Lung (tissue), 12 donors: ENCODE results near the gene LSM10. TPM values are rescaled to one million over a fixed set of nuclear protein-coding genes. Genes with fewer than 3 reads are reported as not detected.

Experiments
- ATAC-seq: fragments of 200-7000 bp; cut with Tn5 transposase; one replicate; pipeline ENCODE4 v1.9.1; 2020; ENCODE audit warnings: moderate number of reproducible peaks; ENCODE audit not compliant: insufficient read depth, low FRiP score
- DNase-seq, 3 donors: peaks; one replicate each; pipeline ENCODE4 v3.0.0-alpha.2; 2013 to 2017
- H3K27ac ChIP-seq, 2 donors: one replicate each; pipeline ENCODE4 v1.5.1; 2013; ENCODE audit warnings: mild to moderate bottlenecking in 2 of 2, moderate library complexity in 2 of 2, control low read depth in 1 of 2, inconsistent platforms in 1 of 2, low read depth in 1 of 2, low read length in 1 of 2
- H3K27me3 ChIP-seq, 3 donors: one replicate each; pipeline ENCODE4 v1.5.1; 2013; ENCODE audit warnings: low read length in 2 of 3; ENCODE audit not compliant: control insufficient read depth in 3 of 3, insufficient read depth in 3 of 3
- H3K36me3 ChIP-seq, 4 donors: one replicate each; pipeline ENCODE4 v1.5.1; 2013; ENCODE audit warnings: low read length in 4 of 4, mild to moderate bottlenecking in 1 of 4, moderate library complexity in 1 of 4; ENCODE audit not compliant: control insufficient read depth in 4 of 4, insufficient read depth in 4 of 4
- H3K4me1 ChIP-seq, 5 donors: one replicate each; pipeline ENCODE4 v1.5.1; 2013; ENCODE audit warnings: low read length in 5 of 5, mild to moderate bottlenecking in 2 of 5, moderate library complexity in 1 of 5; ENCODE audit not compliant: control insufficient read depth in 5 of 5, insufficient read depth in 5 of 5
- H3K4me3 ChIP-seq: one replicate; pipeline ENCODE4 v1.5.1; 2013; ENCODE audit warnings: mild to moderate bottlenecking, control low read depth, moderate library complexity
- H3K9ac ChIP-seq, 2 donors: one replicate each; pipeline ENCODE4 v1.5.1; 2013; ENCODE audit warnings: low read length in 2 of 2, control low read depth in 1 of 2; ENCODE audit not compliant: insufficient read depth in 1 of 2
- H3K9me3 ChIP-seq, 4 donors: one replicate each; pipeline ENCODE4 v1.5.1; 2013; ENCODE audit warnings: low read length in 3 of 4, mild to moderate bottlenecking in 1 of 4, moderate library complexity in 1 of 4; ENCODE audit not compliant: control insufficient read depth in 4 of 4, insufficient read depth in 3 of 4
- WGBS, 2 donors: extraction: QIAGEN DNeasy Blood & Tissue Kit; methylation state at CpG; one replicate each; pipeline ENCODE4 v1.1.7; 2013; 5-methylcytosine and 5-hydroxymethylcytosine counted together
- polyA plus RNA-seq, 2 donors: library from polyadenylated mRNA; stranded (reverse); fragments of 200-250 nt; gene quantifications; one replicate each; pipeline ENCODE4 v1.2.1, GENCODE V29; 2013
- total RNA-seq, 2 donors: library from RNA; depleted of rRNA in 1 of 2; stranded (reverse); fragments of >200 nt in 1 of 2; gene quantifications; one replicate each; pipeline ENCODE4 v1.2.1, GENCODE V29; 2014 to 2021
- TF ChIP-seq, protein P1 (sequence below): IDR thresholded peaks from 2 replicates; pipeline ENCODE4 v1.5.1; 2012; ENCODE audit warnings: mild to moderate bottlenecking; ENCODE audit errors: control extremely low read depth, extremely low read depth
- donor health status: control.
- donor health status: control.
- donor health status: Bipolar disorder and iron deficiency.
- donor health status: healthy.
- donor health status: DM: yes; HTN: yes; CAD: no.

Gene LSM10
- total and polyA plus RNA-seq, 4 donors: 10.7 to 70.6 (median 44.8) TPM

DNA sequence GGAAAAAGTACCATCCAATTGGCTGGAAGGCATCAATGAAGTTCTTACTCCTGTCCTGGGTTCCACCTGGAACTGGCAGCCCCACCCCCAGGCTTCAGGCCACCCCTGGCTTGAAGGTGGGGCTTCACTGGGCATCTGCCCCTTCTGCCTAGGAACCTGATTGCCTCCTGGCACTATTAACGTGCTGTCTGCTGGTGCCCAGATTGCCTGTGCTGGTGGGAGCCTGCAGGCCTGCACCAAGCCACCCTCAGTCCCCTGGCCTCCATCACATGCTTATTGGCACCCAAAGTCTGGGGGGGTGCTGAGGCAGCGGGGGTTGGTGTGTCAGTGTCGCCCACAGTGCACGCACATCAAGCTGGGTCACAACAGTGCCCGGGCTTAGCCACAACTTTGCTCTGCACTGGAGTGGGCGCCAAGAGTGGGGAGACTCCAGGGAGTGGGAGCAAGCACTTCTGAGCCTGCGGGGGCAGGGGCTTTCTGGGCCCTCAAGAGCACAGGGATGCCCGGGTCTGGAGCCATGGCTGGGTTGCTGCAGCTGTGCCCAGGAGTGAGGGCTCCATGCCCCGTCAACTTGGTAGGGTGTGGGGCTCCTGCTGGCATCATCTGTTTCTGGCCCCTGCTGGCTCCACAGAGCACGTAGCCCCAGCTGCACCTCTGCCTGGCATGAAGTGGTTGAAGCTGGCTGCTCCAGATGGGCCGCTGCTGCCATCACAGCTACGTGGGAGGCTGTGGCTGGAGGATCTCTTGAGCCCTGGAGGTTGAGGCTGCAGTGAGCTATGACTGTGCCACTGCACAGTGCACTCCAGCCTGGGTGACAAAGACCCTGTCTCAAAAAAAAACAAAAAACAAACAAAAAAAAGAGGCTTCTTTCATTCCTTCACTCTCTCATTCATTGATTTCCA is 4.1 kb upstream of the LSM10 start:
- H3K9ac ChIP-seq: no peak overlapping the region
- peaks cover 0 to 9% (median 3%) of the 10 kb centered on the region in 5 donors for H3K4me1 ChIP-seq
- H3K36me3 ChIP-seq: no peaks in the 10 kb centered on the region
- no peaks in the 10 kb centered on the region for H3K27me3 ChIP-seq
- H3K4me3 ChIP-seq: no peak overlapping the region
- WGBS, 2 donors: 89 to 96% methylated on average over 12 of the region's 12 CpGs
- DNase-seq (no peak), ATAC-seq (no peak)
- TF ChIP-seq, protein P1, sequence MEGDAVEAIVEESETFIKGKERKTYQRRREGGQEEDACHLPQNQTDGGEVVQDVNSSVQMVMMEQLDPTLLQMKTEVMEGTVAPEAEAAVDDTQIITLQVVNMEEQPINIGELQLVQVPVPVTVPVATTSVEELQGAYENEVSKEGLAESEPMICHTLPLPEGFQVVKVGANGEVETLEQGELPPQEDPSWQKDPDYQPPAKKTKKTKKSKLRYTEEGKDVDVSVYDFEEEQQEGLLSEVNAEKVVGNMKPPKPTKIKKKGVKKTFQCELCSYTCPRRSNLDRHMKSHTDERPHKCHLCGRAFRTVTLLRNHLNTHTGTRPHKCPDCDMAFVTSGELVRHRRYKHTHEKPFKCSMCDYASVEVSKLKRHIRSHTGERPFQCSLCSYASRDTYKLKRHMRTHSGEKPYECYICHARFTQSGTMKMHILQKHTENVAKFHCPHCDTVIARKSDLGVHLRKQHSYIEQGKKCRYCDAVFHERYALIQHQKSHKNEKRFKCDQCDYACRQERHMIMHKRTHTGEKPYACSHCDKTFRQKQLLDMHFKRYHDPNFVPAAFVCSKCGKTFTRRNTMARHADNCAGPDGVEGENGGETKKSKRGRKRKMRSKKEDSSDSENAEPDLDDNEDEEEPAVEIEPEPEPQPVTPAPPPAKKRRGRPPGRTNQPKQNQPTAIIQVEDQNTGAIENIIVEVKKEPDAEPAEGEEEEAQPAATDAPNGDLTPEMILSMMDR: no peak
- H3K27ac ChIP-seq: peak overlapping the region in 1 of 2 donors; percentile 76
- no peaks in the 10 kb centered on the region for H3K9me3 ChIP-seq

DNA sequence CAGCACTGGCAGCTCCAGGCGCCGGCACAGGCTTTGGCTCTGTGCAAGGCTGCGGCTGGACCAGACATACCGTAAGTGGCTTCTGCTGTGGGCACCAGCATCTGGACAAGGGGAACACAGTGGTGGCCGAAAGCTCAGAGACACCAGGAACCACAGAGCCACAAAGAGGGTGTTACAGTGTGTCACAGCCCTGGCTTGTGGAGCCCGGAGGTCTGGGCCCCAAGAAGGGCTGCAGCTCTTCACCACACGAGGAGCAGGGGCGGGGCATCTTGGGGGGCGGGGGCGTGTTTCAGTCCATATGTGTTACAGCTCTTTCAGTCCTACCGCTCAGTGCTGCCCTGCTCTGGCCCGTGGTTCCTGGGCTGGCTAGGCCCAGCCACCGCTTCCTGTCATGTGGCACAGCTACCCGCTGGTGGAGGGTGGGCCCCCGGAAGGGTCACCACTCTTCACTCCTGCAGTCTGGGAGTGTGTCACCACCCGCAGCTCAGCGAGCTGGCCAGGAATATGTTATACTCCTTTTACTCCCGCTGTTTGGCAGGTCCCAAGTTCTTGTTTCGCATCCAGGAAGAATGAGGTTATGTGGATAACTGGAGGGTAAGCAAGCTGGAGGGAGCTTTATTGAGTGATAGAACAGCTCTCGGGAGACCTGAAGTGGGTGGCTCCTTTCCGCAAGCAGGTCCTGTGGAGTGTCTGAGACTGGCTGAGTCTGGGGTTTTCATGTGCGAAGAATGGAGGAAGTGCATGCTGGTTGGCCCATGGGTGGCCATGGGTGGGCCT is 3.3 kb upstream of the LSM10 start:
- Histone ChIP-seq H3K9ac (no peak overlapping the region), H3K27me3 (no peaks in the 10 kb centered on the region), H3K4me1 (peaks cover 0 to 12% (median 3%) of the 10 kb centered on the region in 5 donors), H3K9me3 (no peaks in the 10 kb centered on the region), H3K36me3 (no peaks in the 10 kb centered on the region), H3K4me3 (no peak overlapping the region), H3K27ac (peak overlapping the region in 1 of 2 donors; percentile 76)
- peak; percentile 73 for ATAC-seq
- TF ChIP-seq, protein P1: no peak
- peak; percentile 33 to 46 (median 35) for DNase-seq
- WGBS, 2 donors: 54 to 60% methylated on average over 22 of the region's 22 CpGs

DNA sequence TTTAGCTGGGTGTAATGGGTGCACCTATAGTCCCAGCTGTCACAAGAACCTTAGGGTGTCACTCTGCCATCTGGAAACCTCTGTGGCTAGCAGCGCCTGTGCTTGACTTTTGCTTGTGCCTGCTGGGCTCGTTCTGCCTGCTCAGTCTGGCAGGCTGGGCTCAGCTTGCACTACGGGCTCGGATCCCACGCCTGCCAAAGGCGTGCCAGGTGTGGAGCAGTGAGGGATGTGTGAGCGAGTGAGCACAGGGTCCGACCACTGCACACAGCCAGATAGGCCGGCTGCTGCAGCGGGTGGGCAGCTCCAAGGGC is 2.8 kb upstream of the LSM10 start:
- Histone ChIP-seq H3K4me3 (no peak overlapping the region), H3K9ac (no peak overlapping the region), H3K4me1 (peaks cover 0 to 12% (median 3%) of the 10 kb centered on the region in 5 donors), H3K27ac (peak overlapping the region in 1 of 2 donors; percentile 71), H3K9me3 (no peaks in the 10 kb centered on the region), H3K27me3 (no peaks in the 10 kb centered on the region), H3K36me3 (no peaks in the 10 kb centered on the region)
- 87 to 92% methylated on average over 10 of the region's 10 CpGs for WGBS, 2 donors
- DNase-seq (no peak), ATAC-seq (no peak)
- TF ChIP-seq, protein P1: no peak
